DND-41 (cell line): ENCODE measurements around the gene C1D.

Source experiments
- ATAC-seq: fragments of 200-7000 bp; cut with Tn5 transposase; 3 replicates; pipeline ENCODE4 v1.9.1; 2021; ENCODE audit warnings: low read depth; ENCODE audit not compliant: insufficient read depth
- DNase-seq: peaks from one replicate; pipeline ENCODE4 v3.0.0-alpha.2; 2020
- H2AFZ ChIP-seq: 2 replicates; pipeline ENCODE4 v1.6.0; 2012; ENCODE audit warnings: low read depth, low read length
- H3K27ac ChIP-seq: 2 replicates; pipeline ENCODE4 v1.5.1; 2012; ENCODE audit warnings: low read length, inconsistent platforms
- H3K27me3 ChIP-seq: fragments of 200-600 bp; sonication (generic); 2 replicates; pipeline ENCODE4 v1.6.0; 2012; ENCODE audit warnings: low read length, mild to moderate bottlenecking, inconsistent platforms; ENCODE audit not compliant: insufficient read depth, poor library complexity
- H3K36me3 ChIP-seq: 2 replicates; pipeline ENCODE4 v1.5.1; 2012; ENCODE audit warnings: low read length, inconsistent platforms; ENCODE audit not compliant: insufficient read depth
- H3K4me1 ChIP-seq: 2 replicates; pipeline ENCODE4 v1.5.1; 2012; ENCODE audit warnings: mild to moderate bottlenecking, low read length; ENCODE audit not compliant: insufficient read depth
- H3K4me2 ChIP-seq: 2 replicates; pipeline ENCODE4 v1.6.0; 2012; ENCODE audit warnings: mild to moderate bottlenecking, moderate library complexity, low read length, inconsistent platforms; ENCODE audit not compliant: insufficient read depth
- H3K4me3 ChIP-seq, 2 experiments: fragments of 200-600 bp in 1 of 2; shearing (Covaris generic) in 1 of 2; 2 replicates each; pipeline ENCODE4 v1.5.1; 2012 to 2016; ENCODE audit warnings: inconsistent platforms in 2 of 2, low read length in 2 of 2, mild to moderate bottlenecking in 2 of 2, low read depth in 1 of 2, moderate library complexity in 1 of 2
- H3K79me2 ChIP-seq: 2 replicates; pipeline ENCODE4 v1.6.0; 2012; ENCODE audit warnings: low read length, inconsistent platforms; ENCODE audit not compliant: insufficient read depth
- H3K9ac ChIP-seq: 2 replicates; pipeline ENCODE4 v1.6.0; 2012; ENCODE audit warnings: low read depth, mild to moderate bottlenecking, inconsistent platforms, low read length, moderate library complexity
- H3K9me3 ChIP-seq: 2 replicates; pipeline ENCODE4 v1.5.1; 2012; ENCODE audit warnings: low read length, moderate library complexity, mild to moderate bottlenecking, inconsistent platforms; ENCODE audit not compliant: insufficient read depth, severe bottlenecking
- H4K20me1 ChIP-seq: 2 replicates; pipeline ENCODE4 v1.6.0; 2012; ENCODE audit warnings: low read length; ENCODE audit not compliant: insufficient read depth
- EZH2 ChIP-seq: IDR thresholded peaks from 3 replicates; pipeline ENCODE4 v1.6.1; 2012; ENCODE audit warnings: borderline replicate concordance, low read depth, mild to moderate bottlenecking, moderate library complexity, low read length, inconsistent platforms; ENCODE audit not compliant: severe bottlenecking
- TF ChIP-seq, protein P1 (sequence below): IDR thresholded peaks from 2 replicates; pipeline ENCODE4 v1.5.1; 2012; ENCODE audit warnings: borderline replicate concordance, low read length, moderate library complexity, mild to moderate bottlenecking; ENCODE audit not compliant: poor library complexity, severe bottlenecking; ENCODE audit errors: extremely low read depth

The C1D gene

DNA sequence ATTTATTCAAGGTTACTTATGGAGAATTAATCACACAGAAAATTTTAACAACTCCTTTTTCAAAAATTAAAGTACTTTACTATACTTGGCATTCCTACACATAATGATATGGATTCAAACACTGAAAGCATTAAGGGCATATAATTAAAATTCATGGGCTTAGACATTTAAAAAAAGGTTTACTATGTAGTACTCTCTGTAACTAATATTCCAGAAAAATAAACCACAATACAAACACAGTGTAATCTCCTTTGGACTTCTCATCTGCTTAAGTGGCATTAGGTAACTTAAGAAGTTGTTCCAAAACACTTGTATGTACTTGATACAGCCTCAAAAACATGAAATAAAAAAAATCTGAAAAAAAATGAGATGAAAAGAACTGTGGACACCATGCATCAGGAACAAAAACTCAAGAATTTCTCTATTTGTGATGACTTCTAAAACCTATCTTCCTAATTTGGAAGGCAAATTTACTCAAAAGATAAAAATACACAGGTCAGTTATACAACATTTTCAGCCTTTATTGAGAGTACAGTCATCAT lies 21.0 kb downstream of the C1D start:
- H2AFZ ChIP-seq, result no peak overlapping the region
- no peaks in the 10 kb centered on the region for H3K9me3 ChIP-seq
- DNase-seq (no peak), ATAC-seq (no peak)
- no peak overlapping the region for H3K4me2 ChIP-seq
- no peaks in the 10 kb centered on the region for H3K79me2 ChIP-seq
- no peak for TF ChIP-seq EZH2
- TF ChIP-seq, protein P1, sequence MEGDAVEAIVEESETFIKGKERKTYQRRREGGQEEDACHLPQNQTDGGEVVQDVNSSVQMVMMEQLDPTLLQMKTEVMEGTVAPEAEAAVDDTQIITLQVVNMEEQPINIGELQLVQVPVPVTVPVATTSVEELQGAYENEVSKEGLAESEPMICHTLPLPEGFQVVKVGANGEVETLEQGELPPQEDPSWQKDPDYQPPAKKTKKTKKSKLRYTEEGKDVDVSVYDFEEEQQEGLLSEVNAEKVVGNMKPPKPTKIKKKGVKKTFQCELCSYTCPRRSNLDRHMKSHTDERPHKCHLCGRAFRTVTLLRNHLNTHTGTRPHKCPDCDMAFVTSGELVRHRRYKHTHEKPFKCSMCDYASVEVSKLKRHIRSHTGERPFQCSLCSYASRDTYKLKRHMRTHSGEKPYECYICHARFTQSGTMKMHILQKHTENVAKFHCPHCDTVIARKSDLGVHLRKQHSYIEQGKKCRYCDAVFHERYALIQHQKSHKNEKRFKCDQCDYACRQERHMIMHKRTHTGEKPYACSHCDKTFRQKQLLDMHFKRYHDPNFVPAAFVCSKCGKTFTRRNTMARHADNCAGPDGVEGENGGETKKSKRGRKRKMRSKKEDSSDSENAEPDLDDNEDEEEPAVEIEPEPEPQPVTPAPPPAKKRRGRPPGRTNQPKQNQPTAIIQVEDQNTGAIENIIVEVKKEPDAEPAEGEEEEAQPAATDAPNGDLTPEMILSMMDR, result no peak
- H3K27me3 ChIP-seq, result no peaks in the 10 kb centered on the region
- H3K9ac ChIP-seq, result no peak overlapping the region
- peaks cover 12% of the 10 kb centered on the region; the same call in 1 of the 2 replicates for H3K36me3 ChIP-seq
- H3K27ac ChIP-seq, result no peak overlapping the region
- no peak overlapping the region for H3K4me3 ChIP-seq
- no peaks in the 10 kb centered on the region for H3K4me1 ChIP-seq
- H4K20me1 ChIP-seq, result no peaks in the 10 kb centered on the region

- no peak overlapping the region for H3K27ac ChIP-seq
- no peaks in the 10 kb centered on the region for H3K9me3 ChIP-seq
- no peak overlapping the region for H3K4me3 ChIP-seq
- no peaks in the 10 kb centered on the region for H3K79me2 ChIP-seq
- no peaks in the 10 kb centered on the region for H3K4me1 ChIP-seq
- ATAC-seq (no peak), DNase-seq (no peak)
- peaks cover 9% of the 10 kb centered on the region; the same call in 1 of the 2 replicates for H3K36me3 ChIP-seq
- H4K20me1 ChIP-seq, result no peaks in the 10 kb centered on the region
- no peak overlapping the region for H3K9ac ChIP-seq
- H3K27me3 ChIP-seq, result no peaks in the 10 kb centered on the region
- H3K4me2 ChIP-seq, result no peak overlapping the region
- no peak overlapping the region for H2AFZ ChIP-seq
- TF ChIP-seq, protein P1, result no peak
- TF ChIP-seq EZH2, result no peak
These were observed 22.7 kb downstream of the C1D start for GRCh38 chr2:68040078-68040477.

- no peak for ATAC-seq
- H3K9me3 ChIP-seq, result no peaks in the 10 kb centered on the region
- TF ChIP-seq, protein P1, result no peak
- no peak for TF ChIP-seq EZH2
- no peaks in the 10 kb centered on the region for H4K20me1 ChIP-seq
- DNase-seq, result no peak
- H3K79me2 ChIP-seq, result no peaks in the 10 kb centered on the region
- H3K9ac ChIP-seq, result no peak overlapping the region
- H3K4me1 ChIP-seq, result no peaks in the 10 kb centered on the region
- no peak overlapping the region for H2AFZ ChIP-seq
- no peaks in the 10 kb centered on the region for H3K27me3 ChIP-seq
- H3K36me3 ChIP-seq, result peaks cover 7% of the 10 kb centered on the region; the same call in 1 of the 2 replicates
- H3K4me2 ChIP-seq, result no peak overlapping the region
- no peak overlapping the region for H3K4me3 ChIP-seq
- no peak overlapping the region for H3K27ac ChIP-seq
These were observed 23.5 kb downstream of the C1D start for GRCh38 chr2:68039317-68039716.
